ENCODE results near the gene STARD5.

STARD5 gene

DNA sequence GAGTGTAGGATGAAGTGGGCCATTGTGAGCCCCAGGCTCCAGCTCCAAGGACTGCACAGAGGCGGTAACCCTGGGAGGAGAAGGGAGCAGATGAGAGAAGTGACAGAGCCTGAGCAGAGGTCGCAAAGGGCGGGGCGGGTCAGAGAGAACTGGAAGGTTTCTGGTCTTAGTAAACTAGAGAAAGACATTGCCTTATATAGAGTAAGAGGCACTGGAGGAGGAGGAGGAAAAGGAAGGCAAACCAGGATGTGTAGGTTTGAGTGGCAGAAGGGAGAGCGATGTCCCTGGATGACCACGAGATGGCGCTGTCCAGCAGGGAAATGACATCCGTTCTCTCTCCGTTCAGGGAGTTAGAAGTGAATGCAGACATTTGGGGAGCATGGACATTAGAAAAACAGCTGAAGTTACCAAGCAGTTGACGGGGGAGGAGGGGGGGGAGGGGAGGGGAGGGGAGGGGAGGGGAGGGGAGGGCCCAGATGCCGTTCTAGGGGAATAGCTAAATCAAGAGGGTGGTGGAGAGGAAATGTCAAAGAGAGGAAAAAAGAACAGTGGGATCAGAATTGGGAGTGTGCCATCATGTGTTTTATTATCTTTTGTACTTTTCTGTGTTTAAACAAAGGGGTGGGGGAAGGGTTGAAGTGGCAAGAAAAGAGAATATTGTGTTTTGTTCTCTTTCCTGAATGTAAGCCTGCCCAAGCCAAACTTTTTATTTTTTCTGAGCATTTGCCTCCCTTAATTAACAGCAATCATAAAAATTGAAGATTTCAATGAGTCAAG, 48.8 kb downstream of the STARD5 start:
- Histone ChIP-seq H3K4me1 (ENCODE audit: control insufficient read depth, insufficient read depth, low read length, unreplicated experiment) (peaks cover 7% of the 10 kb centered on the region), H3K27ac (ENCODE audit: low read depth, low read length) (no peak overlapping the region), H2AFZ (ENCODE audit: low read length, unreplicated experiment) (no peak overlapping the region), H3K4me3 (ENCODE audit: low read depth, low read length) (no peak overlapping the region), H3K36me3 (ENCODE audit: insufficient read depth, low read length) (no peaks in the 10 kb centered on the region), H3K27me3 (ENCODE audit: insufficient read depth, low read length) (no peaks in the 10 kb centered on the region), H3K79me2 (ENCODE audit: control insufficient read depth, insufficient read depth, low read length, unreplicated experiment) (no peaks in the 10 kb centered on the region)

DNA sequence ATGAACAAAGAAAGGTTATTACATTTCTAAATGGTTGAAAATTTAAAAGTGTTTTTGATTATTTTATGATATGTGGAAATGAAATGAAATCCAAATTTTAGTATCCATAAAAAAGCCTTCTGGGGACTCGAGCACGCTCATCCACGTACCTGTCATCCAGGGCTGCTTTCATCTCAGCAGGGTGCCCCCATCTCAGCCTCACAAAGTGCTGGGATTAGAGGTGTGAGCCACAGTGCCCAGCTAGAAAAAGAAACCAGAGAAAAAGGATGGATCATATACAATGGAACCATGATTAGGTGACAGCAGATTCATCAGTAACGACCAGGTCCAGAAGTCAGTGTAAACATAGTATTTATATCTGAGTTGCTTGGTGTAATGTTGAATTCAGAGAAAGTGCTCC, 49.7 kb downstream of the STARD5 start:
- Histone ChIP-seq H3K4me3 (ENCODE audit: low read depth, low read length) (no peak overlapping the region), H3K27me3 (ENCODE audit: insufficient read depth, low read length) (no peaks in the 10 kb centered on the region), H3K36me3 (ENCODE audit: insufficient read depth, low read length) (no peaks in the 10 kb centered on the region), H3K4me1 (ENCODE audit: control insufficient read depth, insufficient read depth, low read length, unreplicated experiment) (peaks cover 7% of the 10 kb centered on the region), H3K27ac (ENCODE audit: low read depth, low read length) (no peak overlapping the region), H2AFZ (ENCODE audit: low read length, unreplicated experiment) (no peak overlapping the region), H3K79me2 (ENCODE audit: control insufficient read depth, insufficient read depth, low read length, unreplicated experiment) (no peaks in the 10 kb centered on the region)

DNA sequence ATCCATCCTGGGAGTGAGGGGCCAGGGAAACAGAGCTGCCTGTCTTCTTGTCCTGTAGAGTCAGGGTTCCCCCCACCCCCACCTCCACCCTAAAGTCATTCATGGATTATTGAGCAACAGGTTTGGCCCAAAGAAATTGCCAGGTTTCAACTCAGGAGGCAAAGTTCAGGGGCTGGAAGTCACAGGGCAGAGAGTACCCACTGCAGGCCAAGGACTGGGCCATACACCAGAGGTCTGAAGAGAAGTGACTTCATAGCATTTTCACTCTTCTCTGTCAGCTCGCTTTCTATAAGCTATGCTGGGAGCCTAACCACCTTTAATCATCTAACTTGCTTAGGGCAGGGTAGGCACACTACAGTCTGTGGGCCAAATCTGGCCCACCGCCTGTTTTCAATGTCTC, 50.1 kb downstream of the STARD5 start:
- no peak overlapping the region for H2AFZ ChIP-seq (ENCODE audit: low read length, unreplicated experiment)
- no peak overlapping the region for H3K27ac ChIP-seq (ENCODE audit: low read depth, low read length)
- H3K79me2 ChIP-seq (ENCODE audit: control insufficient read depth, insufficient read depth, low read length, unreplicated experiment), result no peaks in the 10 kb centered on the region
- peaks cover 7% of the 10 kb centered on the region for H3K4me1 ChIP-seq (ENCODE audit: control insufficient read depth, insufficient read depth, low read length, unreplicated experiment)
- no peak overlapping the region for H3K4me3 ChIP-seq (ENCODE audit: low read depth, low read length)
- H3K36me3 ChIP-seq (ENCODE audit: insufficient read depth, low read length), result no peaks in the 10 kb centered on the region
- H3K27me3 ChIP-seq (ENCODE audit: insufficient read depth, low read length), result no peaks in the 10 kb centered on the region

DNA sequence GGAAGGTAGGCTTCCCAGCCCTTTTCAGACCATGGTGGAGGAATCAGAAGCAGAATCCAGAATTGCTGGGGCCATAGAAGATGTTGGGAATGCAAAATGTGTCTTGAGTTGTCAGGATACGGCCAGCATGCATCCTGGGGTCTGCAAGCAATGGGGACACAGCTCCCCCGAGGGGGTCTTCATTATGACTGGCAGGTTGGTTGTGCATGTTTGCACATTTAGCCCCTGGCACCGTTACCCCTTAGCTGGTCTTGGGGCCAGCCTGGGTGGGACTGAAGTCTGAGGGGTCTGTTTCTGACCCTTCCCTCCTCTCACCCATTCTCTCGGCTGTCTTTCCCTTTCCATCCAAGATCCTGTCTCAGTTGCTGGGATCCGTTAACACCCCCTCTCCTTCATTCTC, 50.7 kb downstream of the STARD5 start:
- Histone ChIP-seq H2AFZ (ENCODE audit: low read length, unreplicated experiment) (no peak overlapping the region), H3K79me2 (ENCODE audit: control insufficient read depth, insufficient read depth, low read length, unreplicated experiment) (no peaks in the 10 kb centered on the region), H3K4me3 (ENCODE audit: low read depth, low read length) (no peak overlapping the region), H3K36me3 (ENCODE audit: insufficient read depth, low read length) (no peaks in the 10 kb centered on the region), H3K4me1 (ENCODE audit: control insufficient read depth, insufficient read depth, low read length, unreplicated experiment) (peaks cover 7% of the 10 kb centered on the region), H3K27me3 (ENCODE audit: insufficient read depth, low read length) (no peaks in the 10 kb centered on the region), H3K27ac (ENCODE audit: low read depth, low read length) (no peak overlapping the region)

DNA sequence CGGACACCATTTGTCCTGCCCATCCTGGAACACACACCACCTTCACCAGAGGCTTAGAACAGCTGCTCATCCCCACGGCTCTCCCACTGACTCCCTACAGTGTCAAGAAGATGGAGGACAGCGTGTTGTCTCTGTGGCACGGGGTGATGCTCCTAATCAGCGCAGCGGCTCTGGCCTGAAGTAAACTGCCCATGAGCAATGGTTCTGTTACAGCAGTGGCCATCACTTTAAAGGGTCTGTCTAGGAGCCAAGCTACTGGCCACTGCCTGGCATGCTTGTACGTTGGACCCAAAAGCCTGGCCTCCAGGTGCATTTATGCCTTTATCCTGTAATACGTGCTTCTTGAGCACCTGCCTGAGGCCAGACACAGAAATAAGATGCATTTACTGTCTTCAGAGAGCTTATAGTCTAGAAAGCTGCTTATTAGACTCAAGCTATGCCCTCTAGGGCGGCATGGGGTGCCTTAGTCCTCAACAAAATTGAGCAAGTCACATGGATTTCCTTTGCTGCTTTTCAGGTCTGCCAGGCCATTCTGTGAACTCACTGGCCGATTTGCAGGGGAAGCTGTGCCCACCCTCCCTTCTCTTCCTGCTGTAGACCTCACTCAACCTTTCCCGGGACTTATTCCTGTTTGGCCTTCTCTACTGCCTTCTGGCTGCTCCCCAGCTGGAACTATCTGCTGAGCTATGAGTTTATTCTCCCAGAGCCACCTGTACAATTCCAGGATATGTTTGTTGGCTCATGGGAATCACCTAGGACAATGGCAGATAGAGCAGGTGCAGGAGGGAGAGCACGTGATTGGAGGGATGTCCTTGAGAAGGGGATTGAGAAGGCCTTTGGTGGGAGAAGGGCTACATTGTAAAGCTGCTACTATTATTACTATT, 51.9 kb downstream of the STARD5 start:
- Histone ChIP-seq H2AFZ (ENCODE audit: low read length, unreplicated experiment) (no peak overlapping the region), H3K79me2 (ENCODE audit: control insufficient read depth, insufficient read depth, low read length, unreplicated experiment) (no peaks in the 10 kb centered on the region), H3K4me1 (ENCODE audit: control insufficient read depth, insufficient read depth, low read length, unreplicated experiment) (peaks cover 7% of the 10 kb centered on the region), H3K27me3 (ENCODE audit: insufficient read depth, low read length) (no peaks in the 10 kb centered on the region), H3K36me3 (ENCODE audit: insufficient read depth, low read length) (no peaks in the 10 kb centered on the region), H3K27ac (ENCODE audit: low read depth, low read length) (no peak overlapping the region), H3K4me3 (ENCODE audit: low read depth, low read length) (no peak overlapping the region)

DNA sequence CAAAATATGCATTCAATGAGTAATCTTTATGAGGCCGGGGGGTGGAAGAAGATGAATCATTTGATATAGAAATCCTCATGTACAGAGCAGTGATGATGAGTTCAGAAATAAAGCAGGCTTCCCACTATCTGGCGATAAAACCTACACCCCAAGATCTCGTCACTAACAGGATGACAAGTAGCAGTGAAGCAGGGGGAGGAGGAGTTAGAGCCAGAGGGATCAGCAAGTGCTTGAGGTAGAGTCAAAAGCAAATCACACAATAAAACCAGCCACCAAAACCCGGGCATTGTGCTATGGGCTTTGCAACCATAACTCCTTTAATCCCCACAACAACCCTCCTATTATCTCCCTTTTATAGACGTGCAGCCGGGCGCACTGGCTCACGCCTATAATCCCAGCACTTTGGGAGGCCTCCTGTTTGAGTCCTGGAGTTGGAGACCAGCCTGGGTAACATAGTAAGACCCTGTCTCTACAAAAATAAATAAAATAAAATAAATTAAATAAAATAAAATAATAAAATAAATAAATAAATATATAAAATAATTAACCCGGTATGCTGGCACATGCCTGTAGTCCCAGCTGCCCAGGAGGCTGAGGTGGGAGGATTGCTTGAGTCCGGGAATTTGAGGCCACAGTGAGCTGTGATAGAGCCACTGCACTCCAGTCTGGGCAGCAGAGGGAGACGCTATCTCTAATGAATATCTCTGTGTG, 53.0 kb downstream of the STARD5 start:
- no peaks in the 10 kb centered on the region for H3K79me2 ChIP-seq (ENCODE audit: control insufficient read depth, insufficient read depth, low read length, unreplicated experiment)
- H3K4me1 ChIP-seq (ENCODE audit: control insufficient read depth, insufficient read depth, low read length, unreplicated experiment), result peaks cover 7% of the 10 kb centered on the region
- H2AFZ ChIP-seq (ENCODE audit: low read length, unreplicated experiment), result no peak overlapping the region
- H3K27me3 ChIP-seq (ENCODE audit: insufficient read depth, low read length), result no peaks in the 10 kb centered on the region
- no peak overlapping the region for H3K4me3 ChIP-seq (ENCODE audit: low read depth, low read length)
- H3K27ac ChIP-seq (ENCODE audit: low read depth, low read length), result no peak overlapping the region
- no peaks in the 10 kb centered on the region for H3K36me3 ChIP-seq (ENCODE audit: insufficient read depth, low read length)

DNA sequence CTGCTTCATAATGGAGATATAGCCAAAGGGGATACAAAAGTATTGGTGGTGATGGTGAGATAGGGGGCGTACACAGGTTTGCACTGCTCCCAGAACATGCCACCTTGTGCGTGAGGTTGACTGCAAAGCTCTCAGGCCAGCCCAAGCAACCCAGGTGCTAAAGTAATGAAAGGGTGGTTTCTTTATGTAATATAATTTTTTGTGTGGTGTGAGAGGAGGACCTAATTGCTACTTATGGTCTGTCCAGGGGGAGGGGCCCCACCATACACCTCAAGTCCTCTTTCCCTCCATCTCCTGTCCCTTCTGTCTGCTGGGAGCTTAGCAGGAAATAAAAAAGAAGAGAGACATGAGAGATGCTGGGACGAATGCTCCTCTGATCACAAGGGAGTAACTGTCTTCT, 53.8 kb downstream of the STARD5 start:
- Histone ChIP-seq H3K79me2 (ENCODE audit: control insufficient read depth, insufficient read depth, low read length, unreplicated experiment) (no peaks in the 10 kb centered on the region), H3K27ac (ENCODE audit: low read depth, low read length) (no peak overlapping the region), H3K27me3 (ENCODE audit: insufficient read depth, low read length) (no peaks in the 10 kb centered on the region), H3K36me3 (ENCODE audit: insufficient read depth, low read length) (no peaks in the 10 kb centered on the region), H3K4me3 (ENCODE audit: low read depth, low read length) (no peak overlapping the region), H2AFZ (ENCODE audit: low read length, unreplicated experiment) (no peak overlapping the region), H3K4me1 (ENCODE audit: control insufficient read depth, insufficient read depth, low read length, unreplicated experiment) (peaks cover 7% of the 10 kb centered on the region)

DNA sequence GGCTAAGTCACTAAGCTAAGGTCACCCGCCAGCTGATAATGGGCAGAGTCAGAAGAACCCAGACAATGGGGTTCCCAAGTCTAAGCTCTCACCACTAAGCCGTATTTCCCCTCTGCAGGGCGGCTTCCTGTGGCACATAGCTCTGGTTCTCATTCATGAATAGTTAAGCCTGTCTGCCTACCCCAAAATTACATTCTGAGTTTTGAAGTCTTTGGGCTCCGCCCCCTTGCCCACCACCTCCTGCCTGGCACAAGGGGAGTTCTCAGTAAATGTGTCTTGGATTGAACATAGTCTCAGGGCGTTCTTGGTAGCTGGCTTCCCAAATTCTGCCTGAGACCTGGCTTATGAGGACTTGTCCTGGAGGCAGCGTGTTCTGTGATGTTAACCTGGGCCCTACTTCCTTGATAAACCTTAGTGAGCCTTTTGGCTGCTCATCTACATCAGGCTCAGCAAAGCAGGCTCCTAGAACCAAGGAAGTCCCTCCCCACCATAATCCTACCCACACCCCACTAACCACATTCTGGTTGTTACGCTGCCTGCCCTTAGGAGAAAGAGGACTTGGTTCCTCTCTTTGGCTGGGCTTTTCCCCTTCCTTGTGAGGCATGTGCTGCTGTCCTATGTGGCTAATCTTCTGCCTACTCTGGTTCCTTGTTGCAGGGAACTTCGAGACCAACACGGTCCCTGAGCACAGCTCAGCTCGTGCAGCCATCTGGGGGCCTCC, 54.9 kb downstream of the STARD5 start:
- Histone ChIP-seq H3K27me3 (ENCODE audit: insufficient read depth, low read length) (no peaks in the 10 kb centered on the region), H3K79me2 (ENCODE audit: control insufficient read depth, insufficient read depth, low read length, unreplicated experiment) (no peaks in the 10 kb centered on the region), H3K36me3 (ENCODE audit: insufficient read depth, low read length) (no peaks in the 10 kb centered on the region), H3K4me3 (ENCODE audit: low read depth, low read length) (no peak overlapping the region), H2AFZ (ENCODE audit: low read length, unreplicated experiment) (no peak overlapping the region), H3K27ac (ENCODE audit: low read depth, low read length) (no peak overlapping the region), H3K4me1 (ENCODE audit: control insufficient read depth, insufficient read depth, low read length, unreplicated experiment) (peaks cover 7% of the 10 kb centered on the region)

DNA sequence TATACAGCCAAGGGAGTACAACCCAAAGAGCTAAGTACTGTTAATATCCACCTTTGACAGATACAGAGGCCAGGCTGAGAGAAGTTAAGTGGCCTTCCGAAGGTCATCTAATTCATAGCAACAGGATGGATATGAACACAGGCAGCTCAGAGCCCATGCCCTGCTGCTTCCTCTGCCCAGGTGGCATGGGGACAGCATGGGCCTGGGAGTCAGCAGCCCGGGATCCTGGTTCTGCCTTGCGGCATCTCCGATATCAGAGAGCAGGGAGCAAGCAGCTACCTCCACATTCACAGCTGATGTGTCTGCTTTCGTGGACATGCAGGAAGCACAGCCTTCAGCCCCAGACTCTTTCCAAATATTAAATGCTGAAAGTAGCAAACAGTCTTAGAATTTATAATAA, 55.6 kb downstream of the STARD5 start:
- H3K4me3 ChIP-seq (ENCODE audit: low read depth, low read length), result no peak overlapping the region
- peaks cover 7% of the 10 kb centered on the region for H3K4me1 ChIP-seq (ENCODE audit: control insufficient read depth, insufficient read depth, low read length, unreplicated experiment)
- H2AFZ ChIP-seq (ENCODE audit: low read length, unreplicated experiment), result no peak overlapping the region
- H3K36me3 ChIP-seq (ENCODE audit: insufficient read depth, low read length), result no peaks in the 10 kb centered on the region
- H3K27me3 ChIP-seq (ENCODE audit: insufficient read depth, low read length), result no peaks in the 10 kb centered on the region
- H3K79me2 ChIP-seq (ENCODE audit: control insufficient read depth, insufficient read depth, low read length, unreplicated experiment), result no peaks in the 10 kb centered on the region
- no peak overlapping the region for H3K27ac ChIP-seq (ENCODE audit: low read depth, low read length)
